GM19455 (cell line): ENCODE measurements around the gene LMCD1.

ENCODE experiments used
- ATAC-seq: cut with Tn5 transposase; IDR thresholded peaks from one replicate; pipeline ENCODE4 v1.9.1; 2021; ENCODE audit not compliant: unreplicated experiment

Gene LMCD1

GRCh38 chr3:8503871-8504610, 2.4 kb downstream of the LMCD1 start:
- no peak for ATAC-seq

- ATAC-seq, result no peak
Measured at GRCh38 chr3:8504611-8504973, 3.0 kb downstream of the LMCD1 start.

GRCh38 chr3:8505621-8506020, 4.0 kb downstream of the LMCD1 start:
- ATAC-seq, result no peak

- ATAC-seq, result no peak
Measured at GRCh38 chr3:8506571-8507061, 5.0 kb downstream of the LMCD1 start.

GRCh38 chr3:8507496-8507895, 5.9 kb downstream of the LMCD1 start:
- peak; percentile 43 for ATAC-seq

- ATAC-seq, result no peak
Measured at GRCh38 chr3:8509961-8510360, 8.3 kb downstream of the LMCD1 start.

- no peak for ATAC-seq
Measured at GRCh38 chr3:8512234-8512633, 10.6 kb downstream of the LMCD1 start.

GRCh38 chr3:8516047-8516661, 14.5 kb downstream of the LMCD1 start:
- ATAC-seq, result no peak

GRCh38 chr3:8516783-8517182, 15.2 kb downstream of the LMCD1 start:
- ATAC-seq, result no peak

GRCh38 chr3:8517487-8517886, 15.9 kb downstream of the LMCD1 start:
- ATAC-seq, result no peak

GRCh38 chr3:8518138-8518537, 16.5 kb downstream of the LMCD1 start:
- ATAC-seq, result no peak

- no peak for ATAC-seq
Measured at GRCh38 chr3:8519156-8519555, 17.5 kb downstream of the LMCD1 start.

GRCh38 chr3:8519774-8520448, 18.3 kb downstream of the LMCD1 start:
- no peak for ATAC-seq

GRCh38 chr3:8520816-8521403, 19.3 kb downstream of the LMCD1 start:
- ATAC-seq, result no peak

GRCh38 chr3:8523041-8523440, 21.4 kb downstream of the LMCD1 start:
- no peak for ATAC-seq

GRCh38 chr3:8524249-8524648, 22.6 kb downstream of the LMCD1 start:
- ATAC-seq, result peak; percentile 45

- peak; percentile 74 for ATAC-seq
Measured at GRCh38 chr3:8524656-8525399, 23.2 kb downstream of the LMCD1 start.

GRCh38 chr3:8525893-8526292, 24.3 kb downstream of the LMCD1 start:
- ATAC-seq, result no peak

GRCh38 chr3:8529181-8529637, 27.6 kb downstream of the LMCD1 start:
- no peak for ATAC-seq

GRCh38 chr3:8529738-8530525, 28.3 kb downstream of the LMCD1 start:
- ATAC-seq, result no peak
